ENCODE results near the gene NOTUM. TPM values are rescaled to one million over a fixed set of nuclear protein-coding genes. Genes with fewer than 3 reads are reported as not detected.

Gene NOTUM
- total RNA-seq, 1 donor from 2014 or later = 0.53 TPM

DNA sequence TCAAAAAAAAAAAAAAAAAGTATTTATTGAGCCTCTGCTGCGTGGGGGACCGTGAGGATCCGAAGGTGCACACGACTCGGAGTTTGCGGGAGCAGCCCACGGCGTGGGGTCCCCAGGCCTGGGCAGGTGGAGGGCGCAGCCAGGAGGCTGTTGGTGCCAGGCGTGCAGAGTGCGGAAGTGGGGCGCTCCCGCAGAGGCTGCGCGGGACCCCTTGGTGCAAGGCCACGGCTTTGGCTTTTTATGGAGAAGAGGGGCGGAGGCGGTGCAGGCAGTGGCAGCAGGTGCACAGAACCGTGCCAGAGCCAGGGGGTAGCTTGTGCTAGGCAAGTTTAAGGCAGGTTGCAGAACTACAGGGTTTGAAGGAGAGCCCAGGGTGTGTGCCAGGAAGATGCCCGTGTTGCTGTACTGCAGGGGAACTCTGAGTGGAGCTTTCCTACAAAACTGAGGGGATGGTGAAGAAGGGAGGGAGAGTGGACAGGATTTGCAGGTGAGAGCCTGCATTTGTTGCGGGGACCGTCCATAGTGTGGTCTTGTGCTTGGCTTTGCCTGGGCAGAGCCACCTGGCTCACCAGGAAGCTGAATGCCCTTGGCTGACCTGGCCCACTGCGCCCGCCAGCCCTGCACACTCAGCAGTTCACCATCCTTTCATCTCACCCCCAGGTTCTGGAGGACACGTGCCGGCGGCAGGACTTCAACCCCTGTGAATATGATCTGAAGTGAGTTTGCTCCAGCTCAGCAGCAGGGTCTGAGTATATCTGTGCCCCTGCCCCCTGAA is 17.7 kb upstream of the NOTUM start:
- no peak for DNase-seq (ENCODE audit: low read depth)

DNA sequence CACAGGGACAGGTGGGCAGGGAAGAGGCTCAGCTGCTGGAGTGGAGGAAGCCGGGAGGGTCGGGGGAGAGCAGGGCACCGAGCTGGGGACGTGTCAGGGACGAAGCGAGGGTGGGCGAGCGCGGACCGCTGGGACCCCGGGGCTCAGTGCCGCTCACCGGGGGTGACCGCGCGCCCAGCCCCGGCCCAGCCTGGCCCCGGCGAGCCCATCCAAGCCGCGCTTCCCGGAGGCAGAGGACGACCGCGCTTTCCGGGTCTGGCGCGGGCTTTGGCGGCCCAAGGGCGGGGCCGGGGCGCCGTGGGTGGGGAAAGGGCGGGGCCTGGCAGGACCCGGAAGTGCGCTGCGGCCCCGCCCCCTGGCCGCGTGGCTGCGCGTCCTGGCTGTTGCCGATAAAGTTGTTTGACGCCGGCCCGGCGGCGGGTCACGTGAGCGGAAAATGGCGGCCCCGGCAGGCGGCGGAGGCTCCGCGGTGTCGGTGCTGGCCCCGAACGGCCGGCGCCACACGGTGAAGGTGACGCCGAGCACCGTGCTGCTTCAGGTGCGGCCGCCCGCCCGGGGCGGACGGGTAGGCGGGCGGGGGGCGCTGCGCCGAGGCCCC is 16.3 kb upstream of the NOTUM start, which contains the start of gene ASPSCR1:
Gene ASPSCR1, plus strand, starts transcription at position 419 of the 598 bp plus-strand sequence. Its CDS starts 18 bp downstream, at position 437.
- DNase-seq (ENCODE audit: low read depth) = peak; percentile 90

DNA sequence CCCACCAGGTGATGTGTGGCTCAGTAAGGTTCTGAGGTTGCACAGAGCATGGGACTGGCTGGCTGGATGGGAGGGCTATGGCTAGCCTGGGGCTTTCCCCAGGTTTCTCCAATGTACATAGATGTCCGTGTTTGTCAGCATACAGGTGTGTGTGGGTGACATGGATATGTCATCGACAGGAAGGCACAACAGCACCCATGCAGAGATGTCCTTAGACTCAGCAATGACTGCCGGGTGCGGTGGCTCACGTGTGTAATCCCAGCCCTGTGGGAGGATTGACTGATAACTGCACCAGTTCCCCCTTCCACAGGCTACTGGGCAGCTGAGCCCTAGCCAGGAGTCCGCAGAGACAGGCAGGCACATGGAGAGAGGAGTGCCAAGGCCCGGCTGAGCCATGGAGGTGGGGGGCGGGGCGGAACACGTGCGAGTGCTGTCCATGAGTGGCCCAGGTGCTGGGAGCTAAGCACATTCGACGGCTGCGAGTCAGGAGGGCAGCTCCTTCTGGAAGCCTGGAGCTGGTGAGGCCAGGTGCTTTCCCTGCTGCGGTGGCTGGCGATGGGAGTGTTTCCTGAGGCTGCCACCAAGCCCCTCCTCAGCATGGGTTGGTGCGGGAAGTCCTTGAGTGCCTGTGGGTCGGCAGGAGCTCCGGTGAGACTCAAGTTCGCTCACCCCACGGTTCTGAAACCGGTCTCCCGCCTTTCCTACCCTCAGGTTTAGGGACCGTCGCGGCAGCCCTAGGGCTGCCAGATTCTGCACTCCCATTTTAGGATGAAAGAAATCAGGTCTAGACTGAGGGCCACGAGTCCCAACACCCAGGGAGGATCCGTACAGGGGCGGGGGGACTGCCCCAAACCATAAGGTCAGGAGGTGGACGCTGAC is 15.6 kb upstream of the NOTUM start:
- DNase-seq (ENCODE audit: low read depth) = peak; percentile 89

DNA sequence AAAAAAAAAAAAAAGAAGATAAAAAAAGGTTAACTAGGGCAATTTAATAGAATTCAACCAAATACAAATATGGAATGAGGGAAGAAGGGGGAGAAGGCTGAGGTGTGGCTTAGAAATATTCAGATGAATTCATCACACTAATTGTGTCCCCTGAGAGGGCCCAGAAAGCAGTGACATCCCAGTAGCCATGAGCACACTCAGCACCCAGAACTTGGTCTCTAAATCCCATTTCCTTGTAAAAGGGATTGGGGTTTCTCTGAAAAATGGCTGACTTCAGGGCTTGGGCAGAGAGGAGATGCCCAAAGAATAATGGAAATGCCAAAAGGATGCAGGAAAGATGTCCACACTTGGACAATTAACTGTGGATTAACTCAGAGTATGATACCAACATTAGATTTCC is 12.4 kb upstream of the NOTUM start:
- no peak for DNase-seq (ENCODE audit: low read depth)

DNA sequence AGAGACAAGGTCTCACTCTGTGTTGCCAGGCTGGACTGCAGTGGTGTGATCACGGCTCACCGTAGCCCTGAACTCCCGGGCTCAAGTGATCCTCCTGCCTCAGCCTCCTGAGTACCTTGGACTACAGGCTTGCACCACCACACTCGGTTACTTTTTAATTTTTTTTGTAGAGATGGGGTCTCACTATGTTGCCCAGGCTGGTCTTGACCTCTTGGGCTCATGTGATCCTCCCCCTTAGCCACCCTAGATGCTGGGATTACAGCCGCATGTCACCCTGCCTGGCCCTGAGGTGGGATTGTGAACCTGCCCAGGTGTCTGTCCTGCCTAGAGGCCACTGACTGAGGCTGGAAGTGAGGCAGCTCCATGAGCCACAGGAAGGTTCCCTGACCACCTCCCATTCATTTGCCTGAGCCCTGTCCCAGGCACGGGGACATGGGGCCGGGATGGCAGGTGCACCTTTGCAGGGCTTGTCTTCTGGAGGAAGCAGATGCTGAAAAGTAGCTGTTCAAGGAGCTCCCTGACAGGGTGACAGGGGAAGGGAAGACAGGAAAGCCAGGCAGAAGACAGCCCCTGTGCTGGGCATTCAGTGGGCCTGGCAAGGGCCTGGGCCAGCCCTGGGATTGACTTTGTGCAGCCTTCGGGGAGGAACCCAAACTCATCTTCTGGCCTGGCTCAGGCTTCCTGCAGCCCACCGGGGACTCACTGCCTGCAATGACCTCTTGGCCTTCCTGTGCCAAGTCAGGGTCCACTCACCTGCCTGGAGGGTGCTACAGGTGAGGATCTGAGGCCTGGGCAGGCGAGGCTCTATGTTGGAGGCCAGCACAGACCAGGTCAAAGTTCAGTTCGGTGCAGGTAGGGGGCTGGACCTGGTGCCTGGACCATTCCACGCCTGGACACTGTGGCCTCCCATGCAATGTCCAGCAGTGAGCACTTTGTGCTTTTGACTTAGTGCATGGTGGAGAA is 8.1 kb upstream of the NOTUM start:
- no peak for DNase-seq (ENCODE audit: low read depth)

DNA sequence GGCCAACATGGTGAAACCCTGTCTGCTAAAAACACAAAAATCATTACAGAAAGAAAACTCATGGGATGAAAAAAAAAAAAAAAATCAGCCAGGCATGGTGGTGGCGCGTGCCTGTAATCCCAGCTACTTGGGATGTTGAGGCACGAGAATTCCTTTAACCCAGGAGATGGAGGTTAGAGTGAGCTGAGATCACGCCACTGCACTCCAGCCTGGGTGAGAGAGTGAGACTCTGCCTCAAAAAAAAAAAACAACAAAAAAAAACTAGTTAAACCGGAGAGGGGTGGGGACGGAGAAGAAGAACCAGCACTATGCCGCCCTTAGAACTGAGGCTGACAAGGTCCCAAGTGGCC is 7.4 kb upstream of the NOTUM start:
- no peak for DNase-seq (ENCODE audit: low read depth)

DNA sequence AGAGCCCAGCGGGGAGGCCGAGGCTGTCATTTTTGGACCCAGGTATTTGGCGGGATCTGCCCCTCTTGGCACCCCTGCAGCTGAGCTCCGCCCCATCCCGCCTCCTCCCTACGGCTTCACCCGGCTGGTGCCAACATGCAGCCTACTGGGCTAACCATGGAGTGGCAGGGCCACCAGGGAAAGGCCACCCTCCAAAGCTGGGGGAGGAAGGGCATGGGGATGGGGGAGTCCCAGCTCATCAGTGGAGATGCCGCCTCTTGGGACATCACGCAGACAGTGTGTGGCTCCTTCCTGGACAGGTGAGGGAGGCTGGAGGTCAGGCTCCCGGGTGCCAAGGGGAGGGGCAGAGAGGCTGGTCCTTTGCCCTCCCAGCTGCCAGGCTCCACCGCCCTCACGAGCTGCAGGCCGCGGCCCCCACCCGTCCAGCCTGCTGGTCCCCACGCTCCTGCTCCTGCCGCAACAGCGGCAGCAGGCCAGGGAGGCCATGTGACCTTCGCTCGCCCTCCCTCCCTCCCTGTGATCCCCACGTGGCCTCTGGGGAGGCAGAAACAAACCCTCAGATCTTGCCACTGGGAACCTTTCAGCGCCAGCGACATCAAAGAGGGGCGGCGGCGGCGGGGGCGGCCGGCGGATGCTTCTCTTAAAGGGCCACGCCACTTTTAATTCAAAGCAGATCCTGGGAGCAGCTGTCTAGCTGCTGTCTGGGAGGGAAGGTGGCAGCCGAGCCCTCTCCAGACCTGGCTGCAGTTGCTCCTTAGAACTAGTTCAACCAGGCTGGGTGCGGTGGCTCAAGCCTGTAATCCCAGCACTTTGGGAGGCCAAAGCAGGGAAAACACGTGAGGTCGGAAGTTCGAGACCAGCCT is 6.8 kb upstream of the NOTUM start:
- peak; percentile 93 for DNase-seq (ENCODE audit: low read depth)

DNA sequence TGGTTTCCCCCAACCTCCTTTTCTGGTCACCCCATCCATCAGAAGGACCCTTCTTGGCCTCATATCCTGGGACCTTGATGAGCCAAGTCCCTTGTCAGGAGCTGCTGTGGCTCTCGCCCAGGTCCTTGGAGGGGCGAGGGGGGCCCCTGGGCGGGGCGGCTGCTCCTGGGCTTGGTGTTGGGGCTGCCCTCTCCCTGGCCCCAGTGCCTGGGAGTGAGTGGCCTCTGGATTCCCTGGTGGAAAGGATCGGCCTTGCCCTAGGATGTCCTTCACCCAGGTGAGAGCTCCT is 6.2 kb upstream of the NOTUM start:
- DNase-seq (ENCODE audit: low read depth) = no peak

DNA sequence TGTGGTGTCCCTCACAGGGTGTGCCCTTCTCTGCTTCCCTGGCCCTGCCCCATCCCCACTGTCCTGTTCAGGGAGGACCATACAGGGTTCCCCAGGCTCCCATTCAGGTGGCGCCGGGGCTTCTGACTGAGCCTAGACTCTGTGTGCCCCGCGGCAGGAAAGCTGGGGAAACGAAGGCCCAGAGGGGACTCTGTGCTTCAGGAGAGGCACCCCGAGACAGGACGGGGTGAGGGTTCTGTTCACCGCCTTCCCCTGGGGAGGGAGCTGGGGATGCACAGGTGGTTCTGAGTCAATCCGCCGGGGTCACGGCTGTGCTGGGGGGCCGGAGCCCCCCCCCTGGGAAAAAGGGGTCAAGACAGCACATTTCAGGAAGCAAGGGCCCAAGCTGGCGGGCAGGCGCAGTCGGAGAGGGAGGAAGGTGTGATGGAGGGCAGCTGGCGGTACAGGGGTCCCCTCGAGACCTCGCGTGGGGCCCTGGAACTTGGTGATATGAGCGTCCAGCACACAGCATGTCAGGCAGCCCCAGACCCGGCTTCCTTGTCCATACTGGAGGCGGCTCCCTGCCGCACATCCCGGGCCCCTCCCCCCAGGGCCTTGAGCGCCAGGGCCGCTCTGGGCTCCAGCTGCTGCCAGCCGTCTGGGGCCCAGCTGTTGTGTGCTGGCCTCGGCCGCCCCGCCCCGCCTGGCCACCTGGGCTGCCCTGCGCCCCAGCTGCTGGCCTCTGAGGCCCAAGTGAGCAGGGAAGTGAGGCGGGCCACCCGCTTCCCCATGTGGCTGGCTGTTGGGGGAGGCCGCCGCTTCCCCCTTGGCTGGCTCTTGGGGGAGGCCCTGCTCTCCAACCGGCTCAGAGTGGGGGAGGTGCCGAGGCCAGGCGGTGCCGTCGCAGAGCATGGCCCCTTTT is 5.6 kb upstream of the NOTUM start:
- peak; percentile 81 for DNase-seq (ENCODE audit: low read depth)

DNA sequence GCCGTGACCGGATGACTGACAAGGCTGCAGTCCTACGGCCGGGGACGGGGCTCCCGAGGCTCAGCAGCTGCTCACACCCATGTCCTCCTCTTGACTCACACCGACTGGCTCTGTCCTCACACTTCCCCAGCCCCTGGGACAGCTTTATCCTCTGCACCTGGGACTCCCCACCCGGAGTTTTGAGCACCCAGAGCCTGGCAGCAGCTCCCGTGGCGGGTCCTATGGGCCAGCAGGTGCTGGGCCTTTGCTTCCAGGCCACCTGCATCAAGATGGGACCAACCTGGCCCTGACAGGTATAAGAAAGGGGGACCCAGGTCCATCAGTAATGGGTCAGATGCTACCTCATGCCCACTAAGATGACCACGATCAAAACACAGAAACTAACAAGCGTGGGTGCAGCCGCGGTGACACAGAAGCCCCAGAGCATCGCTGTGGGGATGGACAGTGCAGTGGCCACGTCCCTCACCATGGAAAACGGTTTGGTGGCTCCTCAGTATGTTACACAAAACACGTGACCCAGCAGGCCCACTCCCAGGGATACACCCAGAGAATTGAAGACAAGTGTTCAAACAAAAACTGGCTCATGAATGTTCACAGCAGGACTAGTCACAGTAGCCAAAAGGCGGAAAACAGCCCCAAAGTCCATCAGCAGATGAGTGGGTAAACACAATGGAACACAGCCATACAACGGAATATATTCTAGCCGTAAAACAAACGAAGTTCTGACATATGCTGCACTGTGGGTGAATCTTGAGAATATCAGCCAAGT is 3.3 kb upstream of the NOTUM start:
- DNase-seq (ENCODE audit: low read depth) = no peak

DNA sequence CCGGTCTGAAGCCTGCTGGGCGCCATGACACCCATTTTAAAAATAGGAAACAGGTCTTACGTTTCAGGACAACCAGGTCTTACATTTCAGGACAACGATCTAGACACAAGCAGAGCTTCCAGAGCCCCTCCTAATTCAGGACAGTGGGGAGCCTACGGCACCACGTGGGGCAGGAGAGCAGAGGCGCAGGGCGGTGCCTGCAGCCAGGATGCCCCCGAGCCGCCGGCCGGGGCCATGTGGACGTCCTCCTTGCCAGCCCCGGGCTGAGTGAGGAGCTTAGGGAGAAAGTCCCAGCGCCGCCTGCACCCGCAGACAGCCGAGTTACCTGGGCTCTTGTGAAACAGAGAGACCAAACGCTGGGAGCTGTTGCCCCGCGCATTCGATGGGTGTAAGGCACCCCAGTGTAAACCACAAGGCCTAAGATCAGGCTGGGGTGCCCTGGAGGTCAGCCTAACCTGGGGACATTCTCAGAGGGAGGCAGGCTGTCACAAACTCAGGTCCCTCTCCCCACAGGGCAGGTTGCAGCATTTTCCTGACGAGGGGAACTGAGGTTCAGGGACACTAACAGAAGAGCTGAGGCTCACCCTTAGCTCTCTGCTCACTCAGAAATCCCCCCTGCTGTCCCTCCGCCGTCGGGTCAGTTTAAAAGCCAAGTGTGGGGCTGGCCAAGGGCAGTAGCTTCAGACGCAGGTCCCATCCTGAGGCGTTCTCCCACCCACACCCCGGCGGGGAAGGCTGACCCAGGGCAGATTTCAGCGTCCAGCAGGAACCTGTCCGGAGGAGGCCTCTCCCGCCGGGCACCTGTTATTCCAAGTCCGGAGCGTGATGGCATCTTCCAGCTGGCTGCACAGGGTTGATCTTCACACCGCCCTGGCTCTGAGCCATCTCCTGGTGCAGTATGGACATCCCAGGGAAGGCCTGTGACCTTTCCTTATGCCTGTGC is 1.8 kb upstream of the NOTUM start:
- DNase-seq (ENCODE audit: low read depth) = no peak

DNA sequence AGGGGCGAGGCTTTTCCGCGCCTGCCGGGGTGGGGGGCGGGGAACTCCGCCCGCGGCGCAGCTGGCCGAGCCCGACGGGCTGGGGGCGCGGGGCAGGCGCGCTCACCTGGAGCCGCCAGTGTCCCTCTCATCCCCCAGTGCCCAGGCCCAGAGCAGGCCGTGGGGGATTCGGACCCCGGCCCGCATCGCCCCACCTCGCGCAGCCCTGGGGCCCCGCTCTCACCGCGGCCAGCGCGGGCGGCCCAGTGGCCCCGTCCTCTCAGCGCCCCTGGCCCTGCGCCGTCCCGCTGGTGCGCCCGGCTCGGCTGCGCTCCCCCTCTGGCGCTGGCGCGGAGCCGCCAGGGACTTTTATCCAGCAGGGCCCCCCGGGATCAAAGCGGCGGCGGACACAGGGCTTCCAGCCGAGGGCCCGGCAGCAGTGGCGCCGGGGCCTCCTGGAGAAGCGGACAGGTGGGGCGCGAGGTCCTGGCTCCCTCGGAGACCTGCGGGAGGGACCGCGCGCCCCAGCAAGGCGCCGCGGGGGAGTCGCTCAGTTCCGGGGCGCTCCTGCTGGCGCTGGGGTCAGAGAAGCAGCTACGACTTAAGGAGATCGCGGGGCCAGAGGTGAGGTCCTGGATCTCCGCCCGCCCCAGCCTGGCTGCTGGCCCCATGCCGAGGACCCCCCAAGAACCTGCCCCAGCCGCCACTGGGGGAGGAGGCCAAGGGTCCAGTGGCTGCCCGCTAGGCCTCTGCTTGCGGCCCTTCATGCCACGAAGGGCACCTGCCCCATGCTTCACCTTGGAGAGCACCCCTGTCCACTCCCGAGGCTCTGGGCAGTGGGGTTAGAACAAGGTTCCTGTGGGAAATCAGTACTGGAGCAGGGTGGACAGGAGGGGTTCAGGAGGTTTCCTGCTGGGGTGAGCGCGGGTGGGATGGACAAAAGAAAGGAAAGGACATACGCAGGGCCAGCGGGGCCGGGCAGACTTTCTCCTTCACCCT is 823 bp upstream of the NOTUM start:
- DNase-seq (ENCODE audit: low read depth) = no peak

DNA sequence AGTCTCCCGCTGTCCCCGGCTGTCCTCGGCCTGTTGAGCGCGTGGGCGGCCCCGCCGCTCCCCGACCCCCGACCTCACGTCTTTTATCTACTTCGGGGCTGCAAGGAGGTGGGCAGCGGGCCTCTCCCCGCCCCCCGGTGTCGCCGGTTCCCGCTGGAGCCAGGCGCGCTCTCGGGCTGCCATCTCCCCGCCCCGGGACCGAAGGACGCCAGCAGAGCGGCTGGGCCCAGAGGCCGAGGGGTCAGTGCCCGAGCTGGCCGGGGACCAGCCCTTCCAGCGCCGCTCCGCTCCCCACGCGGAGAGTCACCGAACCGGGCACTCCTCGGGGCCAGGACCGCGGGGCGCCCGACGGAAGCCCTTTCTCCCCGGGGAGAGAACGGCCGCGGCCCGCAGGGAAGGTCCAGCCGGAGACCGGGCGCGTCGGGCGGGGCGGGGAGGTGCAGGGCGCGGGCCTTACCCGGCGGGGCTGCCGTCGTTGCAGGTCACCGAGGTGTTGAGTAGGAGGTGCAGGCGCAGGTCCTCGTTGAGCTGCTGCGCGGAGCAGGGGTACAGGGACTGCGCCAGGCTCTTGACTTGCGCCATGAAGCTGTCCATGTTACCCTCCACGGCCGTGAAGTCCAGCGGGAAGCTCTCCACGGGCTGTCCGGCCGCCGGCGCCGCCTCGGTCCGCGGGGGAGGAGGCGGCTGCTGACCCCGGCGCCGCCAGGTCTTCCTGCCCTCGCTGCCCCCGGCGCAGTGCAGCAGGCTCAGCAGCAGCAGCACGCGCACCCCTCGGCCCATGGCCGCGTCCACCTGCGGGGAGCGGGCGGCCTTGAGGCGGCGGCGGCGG is 643 bp downstream of the NOTUM start:
- no peak for DNase-seq (ENCODE audit: low read depth)

DNA sequence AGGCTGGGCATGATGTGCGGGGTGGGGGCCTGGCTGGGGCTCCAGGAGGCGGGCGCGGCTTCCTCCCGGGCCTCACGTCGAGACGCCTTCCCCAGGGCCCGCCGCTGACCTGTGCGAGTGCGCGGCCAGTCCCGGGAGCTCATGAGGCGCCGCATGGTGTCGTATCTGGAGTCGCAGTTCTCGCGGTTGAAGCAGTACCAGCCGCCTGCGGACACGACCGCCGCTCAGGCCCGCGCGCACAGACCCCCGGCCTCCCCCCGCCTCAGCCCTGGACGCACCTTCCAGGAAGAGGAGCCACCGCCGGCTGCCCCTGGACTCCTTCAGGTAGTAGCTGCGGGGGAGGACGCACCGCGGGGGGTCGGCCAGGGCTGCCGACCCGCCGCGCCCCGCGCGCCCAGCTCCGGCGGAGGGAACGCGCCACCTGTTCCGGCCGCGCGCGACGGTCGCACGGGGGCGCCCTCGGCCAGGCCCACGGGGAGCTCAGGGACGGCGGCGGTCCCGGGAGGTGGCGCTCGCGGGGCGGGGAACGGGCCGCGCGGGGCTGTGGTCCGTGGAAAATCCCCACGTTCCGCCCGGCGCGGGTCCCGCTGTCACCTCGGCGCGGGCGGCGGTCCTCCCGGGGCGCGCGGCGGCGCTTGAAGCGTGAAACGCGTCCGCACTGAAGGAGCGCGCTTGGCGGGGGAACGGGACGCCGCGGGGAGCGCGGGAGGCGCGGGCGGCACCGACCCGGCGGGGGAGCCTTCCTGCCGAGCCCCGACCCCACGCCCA is 1.4 kb downstream of the NOTUM start:
- peak; percentile 60 for DNase-seq (ENCODE audit: low read depth)

All from myocyte (in vitro differentiated cells).